IPS-20b (cell line): ENCODE data around the gene PAGR1.
"Not testable (repeated sequence)": the region's sequence is repeated elsewhere in the genome, so short reads cannot be mapped to it uniquely, and the experiment has no call there.

Experiments
- H3K27ac ChIP-seq: one replicate; pipeline ENCODE4 v1.5.1; 2013; ENCODE audit warnings: low read length
- H3K27me3 ChIP-seq: 2 replicates; pipeline ENCODE4 v1.6.1; 2013; ENCODE audit warnings: mild to moderate bottlenecking, low read length, inconsistent platforms; ENCODE audit not compliant: insufficient read depth
- H3K36me3 ChIP-seq: 2 replicates; pipeline ENCODE4 v1.6.1; 2013; ENCODE audit warnings: low read depth, mild to moderate bottlenecking, inconsistent platforms, low read length, moderate library complexity; ENCODE audit not compliant: insufficient read depth
- H3K4me1 ChIP-seq: 2 replicates; pipeline ENCODE4 v1.6.1; 2013; ENCODE audit warnings: mild to moderate bottlenecking, control low read depth, inconsistent platforms, low read length, moderate library complexity; ENCODE audit not compliant: insufficient read depth
- H3K4me3 ChIP-seq: 2 replicates; pipeline ENCODE4 v1.5.1; 2013; ENCODE audit warnings: mild to moderate bottlenecking, low read length, inconsistent platforms
- H3K9ac ChIP-seq: 2 replicates; pipeline ENCODE4 v1.6.1; 2013; ENCODE audit warnings: low read depth, mild to moderate bottlenecking, inconsistent platforms, low read length, moderate library complexity
- H3K9me3 ChIP-seq: 2 replicates; pipeline ENCODE4 v1.6.1; 2013; ENCODE audit warnings: mild to moderate bottlenecking, low read depth, low read length, inconsistent platforms; ENCODE audit not compliant: insufficient read depth

Gene PAGR1

DNA sequence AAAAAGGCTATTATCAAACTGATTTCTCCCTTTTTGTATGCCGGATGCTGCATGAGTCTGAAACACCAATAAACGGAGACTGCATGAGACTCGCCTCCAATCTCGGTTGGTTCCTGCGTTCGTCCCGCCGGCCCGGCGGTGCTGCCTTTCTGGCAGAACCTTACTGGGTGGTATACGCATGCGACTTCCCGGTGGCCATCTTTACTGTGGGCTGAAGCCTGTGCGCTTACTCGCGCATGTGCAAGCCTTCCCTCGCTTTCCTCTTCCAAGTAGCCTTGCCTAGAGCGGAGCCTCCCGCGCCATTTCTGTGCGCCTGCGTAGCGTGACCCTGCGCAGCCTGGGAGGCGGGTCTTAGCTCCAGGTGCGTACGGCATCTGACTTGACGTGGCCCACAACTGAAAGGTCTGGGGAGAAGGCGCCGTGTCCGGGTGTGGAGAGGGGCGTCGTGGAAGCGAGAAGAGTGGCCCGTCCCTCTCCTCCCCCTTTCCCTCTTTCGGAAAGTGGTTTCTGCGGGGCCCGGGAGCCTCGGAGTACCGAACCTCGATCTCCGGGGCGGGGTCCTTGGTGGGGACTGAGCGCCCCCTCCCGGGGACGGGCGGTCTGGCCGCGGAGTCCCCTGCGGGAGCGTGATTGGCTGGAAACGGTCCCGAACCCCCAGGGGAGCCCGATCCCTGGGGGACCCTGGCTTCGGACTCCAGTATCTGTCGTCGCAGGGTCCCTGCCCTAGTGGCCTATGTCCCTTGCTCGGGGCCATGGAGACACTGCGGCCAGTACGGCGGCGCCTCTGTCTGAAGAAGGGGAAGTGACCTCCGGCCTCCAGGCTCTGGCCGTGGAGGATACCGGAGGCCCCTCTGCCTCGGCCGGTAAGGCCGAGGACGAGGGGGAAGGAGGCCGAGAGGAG, at the start of gene PAGR1:
PAGR1 (plus strand) TSS at position 360 of the 901 bp plus-strand sequence; CDS start at position 734, 374 bp downstream.
- Histone ChIP-seq H3K9ac (peak within 1 kb of the TSS; percentile 95), H3K4me3 (peak within 1 kb of the TSS; percentile 98), H3K4me1 (peaks cover 10% of the 10 kb centered on the region; the same call in 1 of the 2 replicates), H3K36me3 (peaks cover 33% of the 10 kb centered on the region), H3K27ac (peak within 1 kb of the TSS; percentile 83), H3K9me3 (no peaks in the 10 kb centered on the region), H3K27me3 (no peaks in the 10 kb centered on the region)

DNA sequence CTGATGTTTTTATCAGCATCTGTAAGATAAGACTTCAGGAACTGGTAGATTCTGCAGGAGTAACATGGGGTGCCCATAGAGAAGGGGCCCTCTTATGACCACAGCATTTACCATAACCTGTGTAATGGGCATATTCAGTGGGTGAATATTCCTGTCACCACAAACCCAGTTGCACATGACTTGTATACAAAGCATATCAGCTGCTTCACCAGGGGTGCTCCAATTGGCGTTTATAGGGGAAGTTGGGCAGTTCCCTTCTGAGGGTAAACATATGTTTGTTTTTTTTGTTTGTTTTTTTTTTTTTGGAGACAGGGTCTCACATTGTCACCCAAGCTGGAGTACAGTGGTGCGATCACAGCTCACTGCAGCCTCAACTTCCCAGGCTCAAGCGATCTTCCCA, 49.4 kb upstream of the PAGR1 start:
- no peak overlapping the region for H3K27ac ChIP-seq
- no peaks in the 10 kb centered on the region for H3K9me3 ChIP-seq

GRCh38 chr16:29767062-29767461, 48.9 kb upstream of the PAGR1 start:
- Histone ChIP-seq H3K27me3 (no peaks in the 10 kb centered on the region), H3K9me3 (no peaks in the 10 kb centered on the region), H3K27ac (no peak overlapping the region), H3K36me3 (no peaks in the 10 kb centered on the region), H3K4me3 (no peak overlapping the region), H3K9ac (no peak overlapping the region), H3K4me1 (no peaks in the 10 kb centered on the region)

More for the DNA sequence above, 49.4 kb upstream of the PAGR1 start:
- no peaks in the 10 kb centered on the region for H3K4me1 ChIP-seq
- H3K36me3 ChIP-seq: no peaks in the 10 kb centered on the region
- no peaks in the 10 kb centered on the region for H3K27me3 ChIP-seq
- H3K9ac ChIP-seq: no peak overlapping the region
- H3K4me3 ChIP-seq: no peak overlapping the region

DNA sequence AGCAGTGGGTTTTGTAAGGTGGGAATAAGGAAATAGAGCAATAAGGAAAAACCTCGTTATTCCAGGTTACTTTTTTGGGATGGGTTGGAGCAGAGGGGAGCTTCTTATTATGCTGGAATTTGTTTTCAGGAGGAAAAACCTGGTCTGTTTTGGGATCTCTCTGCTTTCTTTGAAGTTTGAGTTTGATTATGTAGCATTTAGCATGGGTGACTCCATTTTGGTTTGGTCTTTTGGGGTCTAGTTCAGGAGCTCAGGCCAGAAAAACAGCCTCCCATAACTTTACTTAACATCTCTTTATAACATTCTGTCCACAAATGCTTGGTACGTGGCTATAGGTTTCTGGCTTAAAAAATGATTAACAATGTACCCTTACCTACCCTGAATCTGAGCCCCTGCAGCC, 46.4 kb upstream of the PAGR1 start:
- Histone ChIP-seq H3K4me3 (no peak overlapping the region), H3K36me3 (no peaks in the 10 kb centered on the region), H3K27ac (no peak overlapping the region), H3K9ac (no peak overlapping the region), H3K4me1 (no peaks in the 10 kb centered on the region), H3K27me3 (no peaks in the 10 kb centered on the region), H3K9me3 (no peaks in the 10 kb centered on the region)

- Histone ChIP-seq H3K27ac (no peak overlapping the region), H3K9me3 (no peaks in the 10 kb centered on the region), H3K4me3 (no peak overlapping the region), H3K4me1 (no peaks in the 10 kb centered on the region), H3K27me3 (no peaks in the 10 kb centered on the region), H3K36me3 (no peaks in the 10 kb centered on the region), H3K9ac (no peak overlapping the region)
These were observed 45.6 kb upstream of the PAGR1 start for GRCh38 chr16:29770250-29770929.

DNA sequence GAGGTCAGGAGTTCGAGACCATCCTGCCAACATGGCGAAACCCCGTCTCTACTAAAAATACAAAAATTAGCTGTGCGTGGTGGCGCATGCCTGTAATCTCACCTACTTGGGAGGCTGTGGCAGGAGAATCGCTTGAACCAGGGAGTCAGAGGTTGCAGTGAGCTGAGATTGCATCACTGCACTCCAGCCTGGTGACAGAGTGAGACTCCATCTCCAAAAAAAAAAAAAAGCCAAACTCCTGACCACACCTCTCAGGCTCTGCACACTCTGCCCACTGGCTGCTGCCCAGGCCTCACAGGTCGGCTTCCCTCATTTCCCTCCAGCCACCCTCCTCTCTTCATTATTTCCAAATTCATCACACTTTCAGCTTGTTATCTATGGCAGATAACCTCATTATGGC, 43.6 kb upstream of the PAGR1 start:
- H3K4me1 ChIP-seq, H3K36me3 ChIP-seq, H3K27ac ChIP-seq, H3K9ac ChIP-seq, H3K4me3 ChIP-seq, H3K9me3 ChIP-seq, H3K27me3 ChIP-seq: not testable (repeated sequence)

DNA sequence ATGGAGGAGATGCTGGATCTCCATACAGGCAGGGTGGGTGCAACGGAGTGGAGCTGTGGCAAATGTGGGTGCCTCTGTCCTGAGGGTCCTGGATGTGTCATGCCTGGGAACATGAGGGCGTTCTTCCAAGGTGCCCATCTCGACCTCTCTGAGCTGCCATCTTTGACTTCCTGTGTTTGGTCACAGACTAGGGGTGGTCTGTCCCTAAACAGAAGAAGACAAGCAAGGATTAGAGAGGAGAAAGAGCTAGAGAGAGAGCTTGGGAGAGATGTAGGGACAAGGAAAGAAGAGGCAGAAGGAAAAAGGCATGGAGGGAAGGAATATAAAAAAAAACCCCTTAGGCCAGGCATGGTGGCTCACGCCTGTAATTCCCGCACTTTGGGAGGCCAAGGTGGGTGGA, 41.2 kb upstream of the PAGR1 start:
- peaks cover 14% of the 10 kb centered on the region for H3K27me3 ChIP-seq
- no peaks in the 10 kb centered on the region for H3K9me3 ChIP-seq
- 0 out of 2 replicates have a peak, but pooled peaks cover 5% of the 10 kb centered on the region for H3K4me1 ChIP-seq
- no peak overlapping the region for H3K9ac ChIP-seq
- H3K36me3 ChIP-seq: no peaks in the 10 kb centered on the region
- H3K4me3 ChIP-seq: no peak overlapping the region
- no peak overlapping the region for H3K27ac ChIP-seq

DNA sequence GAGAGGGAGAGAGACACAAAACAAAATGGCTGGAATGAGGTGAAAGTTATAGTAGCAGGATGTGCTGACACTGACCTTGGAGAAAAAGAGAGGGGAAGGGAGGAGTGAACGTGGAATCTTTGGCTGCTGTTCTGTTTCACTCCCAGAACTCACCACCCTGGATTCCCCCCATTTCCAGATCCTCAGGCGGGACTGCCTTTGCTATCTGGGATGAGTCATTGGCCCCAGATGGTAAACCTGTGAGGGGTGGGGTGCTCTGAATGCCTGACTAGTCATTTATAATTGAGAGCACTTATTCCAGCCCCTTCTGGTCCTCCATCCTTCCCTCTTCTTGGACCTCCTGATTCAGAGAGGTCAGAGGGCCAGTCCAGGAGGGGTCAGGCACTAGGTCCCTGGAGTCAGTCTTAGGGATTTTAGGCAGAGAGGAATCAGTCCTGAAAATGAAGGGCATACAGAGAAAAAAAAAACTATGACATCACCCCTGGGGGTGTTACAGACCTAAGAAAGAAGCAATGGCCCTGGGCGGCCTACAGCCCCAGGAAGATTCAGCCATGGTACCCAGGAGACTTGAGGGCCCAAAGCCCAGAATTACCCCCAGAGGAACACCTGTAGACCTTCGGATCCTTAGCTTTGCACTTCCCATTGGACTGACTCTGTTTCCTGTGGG, 40.1 kb upstream of the PAGR1 start:
- Histone ChIP-seq H3K36me3 (no peaks in the 10 kb centered on the region), H3K27ac (no peak overlapping the region), H3K27me3 (peaks cover 22% of the 10 kb centered on the region), H3K4me1 (0 out of 2 replicates have a peak, but pooled peaks cover 5% of the 10 kb centered on the region), H3K4me3 (no peak overlapping the region), H3K9ac (no peak overlapping the region), H3K9me3 (no peaks in the 10 kb centered on the region)

GRCh38 chr16:29777576-29778350, 38.2 kb upstream of the PAGR1 start, which contains the start of gene ZG16:
Gene ZG16 (plus strand): TSS chr16:29778256. CDS start chr16:29779267, 1,011 bp downstream.
- Histone ChIP-seq H3K27me3 (peaks cover 32% of the 10 kb centered on the region), H3K27ac (no peak within 1 kb of the TSS), H3K4me3 (no peak within 1 kb of the TSS), H3K9me3 (no peaks in the 10 kb centered on the region), H3K4me1 (0 out of 2 replicates have a peak, but pooled peaks cover 5% of the 10 kb centered on the region), H3K9ac (no peak within 1 kb of the TSS), H3K36me3 (no peaks in the 10 kb centered on the region)

- Histone ChIP-seq H3K36me3 (no peaks in the 10 kb centered on the region), H3K27me3 (peaks cover 32% of the 10 kb centered on the region), H3K4me1 (0 out of 2 replicates have a peak, but pooled peaks cover 5% of the 10 kb centered on the region), H3K27ac (no peak overlapping the region), H3K9me3 (no peaks in the 10 kb centered on the region), H3K4me3 (no peak overlapping the region), H3K9ac (no peak overlapping the region)
These were observed 36.5 kb upstream of the PAGR1 start for GRCh38 chr16:29779474-29779873.
